HEK293 (cell line): Measurements from ENCODE around the gene GNAS-AS1.

Source experiments
- CTCF ChIA-PET: fragments of 350-600 bp; formaldehyde crosslinking; extraction: SDS; loops from one replicate; lab custom pipeline; 2021; ENCODE audit warnings: antibody characterized with exemption; lab: Yijun Ruan, JAX
- POLR2A ChIA-PET: fragments of 300-600 bp; formaldehyde crosslinking; extraction: SDS; loops from one replicate; lab custom pipeline; 2020; ENCODE audit warnings: antibody characterized with exemption, inconsistent platforms; lab: Yijun Ruan, JAX
- H3K27ac ChIP-seq: fragments of 200-500 bp; sonication (Bioruptor generic); 2 replicates; pipeline ENCODE4 v1.5.1; 2014; ENCODE audit warnings: low read depth, low read length, control low read depth, inconsistent platforms; ENCODE audit errors: extremely low read depth
- H3K36me3 ChIP-seq, 2 experiments: fragments of 200-500 bp in 1 of 2; sonication (Bioruptor generic) in 1 of 2; 1 replicate in 1 of 2; 2 replicates in 1 of 2; pipeline ENCODE4 v1.5.1; 2014 to 2017; ENCODE audit warnings: inconsistent platforms in 2 of 2, low read length in 2 of 2; ENCODE audit not compliant: control insufficient read depth in 2 of 2, insufficient read depth in 1 of 2
- H3K4me1 ChIP-seq: fragments of 200-500 bp; sonication (Bioruptor generic); 2 replicates; pipeline ENCODE4 v1.5.1; 2014; ENCODE audit warnings: mild to moderate bottlenecking, low read length, inconsistent platforms; ENCODE audit not compliant: control insufficient read depth, insufficient read depth
- H3K4me3 ChIP-seq: 2 replicates; pipeline ENCODE4 v1.5.1; 2011; ENCODE audit warnings: low read depth, mild to moderate bottlenecking, control low read depth, low read length, moderate library complexity
- H3K9me3 ChIP-seq: fragments of 200-500 bp; sonication (Bioruptor generic); 2 replicates; pipeline ENCODE4 v1.5.1; 2014; ENCODE audit warnings: low read depth, low read length, inconsistent platforms; ENCODE audit not compliant: control insufficient read depth, insufficient read depth
- MEIS1 ChIP-seq: sonication (generic); formaldehyde crosslinking; IDR thresholded peaks from 2 replicates; pipeline ENCODE4 v1.8.1; 2022; ENCODE audit warnings: missing genetic modification reagents, mild to moderate bottlenecking, borderline replicate concordance
- SETDB1 ChIP-seq: IDR thresholded peaks from one replicate; pipeline ENCODE4 v1.6.1; 2017; ENCODE audit warnings: mild to moderate bottlenecking, low read length, moderate library complexity, mixed read lengths; ENCODE audit not compliant: insufficient read length
- YY1 ChIP-seq: fragments of 450-650 bp; formaldehyde crosslinking; IDR thresholded peaks from 2 replicates; pipeline ENCODE4 v1.5.1; 2018; ENCODE audit warnings: missing biosample characterization, missing genetic modification characterization
- ZBTB8A ChIP-seq: fragments of 450-650 bp; formaldehyde crosslinking; IDR thresholded peaks from 2 replicates; pipeline ENCODE4 v1.5.1; 2016; ENCODE audit warnings: missing biosample characterization, missing genetic modification characterization
- ZNF121 ChIP-seq: fragments of 450-650 bp; formaldehyde crosslinking; IDR thresholded peaks from 2 replicates; pipeline ENCODE4 v1.5.1; 2016; ENCODE audit warnings: missing biosample characterization, missing genetic modification characterization
- ZNF266 ChIP-seq: fragments of 450-650 bp; formaldehyde crosslinking; IDR thresholded peaks from 2 replicates; pipeline ENCODE4 v1.5.1; 2016; ENCODE audit warnings: missing biosample characterization, missing genetic modification characterization, low read depth
- ZNF302 ChIP-seq: fragments of 450-650 bp; formaldehyde crosslinking; IDR thresholded peaks from 2 replicates; pipeline ENCODE4 v1.5.1; 2016; ENCODE audit warnings: missing biosample characterization, missing genetic modification characterization, low read depth
- ZNF311 ChIP-seq: fragments of 450-650 bp; formaldehyde crosslinking; IDR thresholded peaks from 2 replicates; pipeline ENCODE4 v1.5.1; 2017; ENCODE audit warnings: missing biosample characterization, missing genetic modification characterization, borderline replicate concordance
- ZNF433 ChIP-seq: fragments of 450-650 bp; formaldehyde crosslinking; IDR thresholded peaks from 2 replicates; pipeline ENCODE4 v1.5.1; 2016; ENCODE audit warnings: missing biosample characterization, missing genetic modification characterization, low read depth
- ZNF513 ChIP-seq: fragments of 450-650 bp; IDR thresholded peaks from 2 replicates; pipeline ENCODE4 v1.5.1; 2018; ENCODE audit warnings: missing biosample characterization, missing genetic modification characterization
- ZNF521 ChIP-seq: fragments of 450-650 bp; formaldehyde crosslinking; IDR thresholded peaks from 2 replicates; pipeline ENCODE4 v1.5.1; 2017; ENCODE audit warnings: missing biosample characterization, mild to moderate bottlenecking, missing genetic modification characterization
- ZNF530 ChIP-seq: fragments of 450-650 bp; formaldehyde crosslinking; IDR thresholded peaks from 2 replicates; pipeline ENCODE4 v1.5.1; 2016; ENCODE audit warnings: low read depth, missing biosample characterization, missing genetic modification characterization
- ZNF596 ChIP-seq: fragments of 450-650 bp; IDR thresholded peaks from 2 replicates; pipeline ENCODE4 v1.5.0; 2018; ENCODE audit warnings: missing biosample characterization, mild to moderate bottlenecking, missing genetic modification characterization, moderate library complexity
- ZNF664 ChIP-seq: fragments of 450-650 bp; formaldehyde crosslinking; IDR thresholded peaks from 2 replicates; pipeline ENCODE4 v1.5.1; 2016; ENCODE audit warnings: missing biosample characterization, missing genetic modification characterization
- ZNF670 ChIP-seq: fragments of 450-650 bp; formaldehyde crosslinking; IDR thresholded peaks from 2 replicates; pipeline ENCODE4 v1.5.1; 2016; ENCODE audit warnings: missing biosample characterization, missing genetic modification characterization, low read depth
- ZNF776 ChIP-seq: fragments of 450-650 bp; formaldehyde crosslinking; IDR thresholded peaks from 2 replicates; pipeline ENCODE4 v1.5.0; 2017; ENCODE audit warnings: missing biosample characterization, missing genetic modification characterization, borderline replicate concordance
- ZNF830 ChIP-seq: fragments of 450-650 bp; IDR thresholded peaks from 2 replicates; pipeline ENCODE4 v1.5.0; 2018; ENCODE audit warnings: missing biosample characterization, missing genetic modification characterization, low read depth, mild to moderate bottlenecking, moderate library complexity
- TF ChIP-seq, protein P1 (sequence below): fragments of 450-650 bp; formaldehyde crosslinking; IDR thresholded peaks from 2 replicates; pipeline ENCODE4 v1.5.1; 2016; ENCODE audit warnings: missing biosample characterization, missing genetic modification characterization
- TF ChIP-seq, protein P2 (sequence below): fragments of 450-650 bp; formaldehyde crosslinking; IDR thresholded peaks from 2 replicates; pipeline ENCODE4 v1.5.1; 2017; ENCODE audit warnings: missing biosample characterization, missing genetic modification characterization

GNAS-AS1 gene

DNA sequence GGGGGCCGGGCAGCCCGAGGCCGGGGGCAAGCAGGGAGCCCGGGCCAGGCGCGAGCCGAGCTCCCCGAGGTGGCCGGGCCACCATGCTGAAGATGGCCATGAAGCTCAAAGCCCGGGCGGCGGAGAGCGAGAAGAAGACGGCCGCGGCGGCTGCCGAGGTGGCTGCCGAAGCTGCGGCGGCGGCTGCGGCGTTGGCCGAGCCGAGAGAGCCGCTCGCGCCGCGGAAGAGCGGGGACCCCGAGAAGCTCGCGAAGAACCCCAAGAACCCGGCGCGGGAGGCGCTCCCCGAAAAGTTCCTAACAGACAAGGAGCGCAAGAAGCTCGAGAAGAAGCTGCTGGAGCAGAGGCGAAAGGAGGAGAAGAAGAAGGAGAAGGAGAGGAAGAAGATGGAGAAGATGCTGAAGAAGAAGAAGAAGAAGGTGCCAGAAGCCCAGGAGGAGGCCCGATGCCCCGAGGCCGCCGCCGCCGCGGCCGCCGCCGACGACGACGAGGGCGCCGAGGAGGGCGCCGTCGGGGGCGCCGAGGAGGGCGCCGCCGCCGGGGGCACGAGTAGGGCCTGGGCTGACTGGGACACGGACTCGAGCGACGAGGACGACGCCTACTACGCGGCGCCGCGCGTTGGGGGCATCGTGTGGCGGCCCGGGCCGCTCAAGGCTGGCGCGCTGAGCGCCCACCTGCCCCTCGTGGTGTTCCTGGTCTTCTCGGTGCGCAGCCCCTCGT, 39.3 kb upstream of the GNAS-AS1 start:
- H3K36me3 ChIP-seq: no peaks in the 10 kb centered on the region
- TF ChIP-seq ZNF433 (tag by site-specific recombination) (no peak), ZNF513 (tag by site-specific recombination) (peak; percentile 76), ZNF596 (tag by site-specific recombination) (no peak)
- TF ChIP-seq, protein P1, sequence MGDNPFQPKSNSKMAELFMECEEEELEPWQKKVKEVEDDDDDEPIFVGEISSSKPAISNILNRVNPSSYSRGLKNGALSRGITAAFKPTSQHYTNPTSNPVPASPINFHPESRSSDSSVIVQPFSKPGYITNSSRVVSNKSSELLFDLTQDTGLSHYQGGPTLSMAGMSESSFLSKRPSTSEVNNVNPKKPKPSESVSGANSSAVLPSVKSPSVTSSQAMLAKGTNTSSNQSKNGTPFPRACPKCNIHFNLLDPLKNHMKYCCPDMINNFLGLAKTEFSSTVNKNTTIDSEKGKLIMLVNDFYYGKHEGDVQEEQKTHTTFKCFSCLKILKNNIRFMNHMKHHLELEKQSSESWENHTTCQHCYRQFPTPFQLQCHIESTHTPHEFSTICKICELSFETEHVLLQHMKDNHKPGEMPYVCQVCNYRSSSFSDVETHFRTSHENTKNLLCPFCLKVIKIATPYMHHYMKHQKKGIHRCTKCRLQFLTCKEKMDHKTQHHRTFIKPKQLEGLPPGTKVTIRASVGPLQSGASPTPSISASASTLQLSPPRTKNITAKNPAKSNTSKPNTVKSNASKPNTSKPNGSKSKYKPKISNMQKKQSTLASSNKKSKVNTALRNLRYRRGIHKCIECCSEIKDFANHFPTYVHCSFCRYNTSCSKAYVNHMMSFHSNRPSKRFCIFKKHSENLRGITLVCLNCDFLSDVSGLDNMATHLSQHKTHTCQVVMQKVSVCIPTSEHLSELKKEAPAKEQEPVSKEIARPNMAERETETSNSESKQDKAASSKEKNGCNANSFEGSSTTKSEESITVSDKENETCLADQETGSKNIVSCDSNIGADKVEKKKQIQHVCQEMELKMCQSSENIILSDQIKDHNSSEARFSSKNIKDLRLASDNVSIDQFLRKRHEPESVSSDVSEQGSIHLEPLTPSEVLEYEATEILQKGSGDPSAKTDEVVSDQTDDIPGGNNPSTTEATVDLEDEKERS (tag by site-specific recombination): no peak
- peak overlapping the region; percentile 86 for H3K4me3 ChIP-seq
- peaks cover 11% of the 10 kb centered on the region for H3K4me1 ChIP-seq
- H3K27ac ChIP-seq: peak overlapping the region; percentile 97
- ChIA-PET POLR2A (interaction anchor here (1.7 to 2.0 kb wide), 3 partner anchors 18 to 239 kb away, joined by 6 to 12 read pairs (median 10); partner anchors contain the start of genes ATP5F1E and STX16), CTCF (no interaction called here)
- no peaks in the 10 kb centered on the region for H3K9me3 ChIP-seq

GRCh38 chr20:58889334-58889760, 38.6 kb upstream of the GNAS-AS1 start:
- ChIA-PET POLR2A (interaction anchor here (1.0 to 2.0 kb wide), 6 partner anchors 9 to 238 kb away, joined by 3 to 12 read pairs (median 6); partner anchors contain the start of genes ATP5F1E and STX16), CTCF (no interaction called here)
- Histone ChIP-seq H3K9me3 (no peaks in the 10 kb centered on the region), H3K36me3 (no peaks in the 10 kb centered on the region), H3K27ac (peak overlapping the region; percentile 97), H3K4me1 (peaks cover 9% of the 10 kb centered on the region), H3K4me3 (peak overlapping the region; percentile 86)
- TF ChIP-seq ZBTB8A (tag by site-specific recombination) (peak; percentile 6; the same call in 1 of the 2 replicates), YY1 (tag by site-specific recombination) (no peak)
- TF ChIP-seq, protein P1 (tag by site-specific recombination): no peak

DNA sequence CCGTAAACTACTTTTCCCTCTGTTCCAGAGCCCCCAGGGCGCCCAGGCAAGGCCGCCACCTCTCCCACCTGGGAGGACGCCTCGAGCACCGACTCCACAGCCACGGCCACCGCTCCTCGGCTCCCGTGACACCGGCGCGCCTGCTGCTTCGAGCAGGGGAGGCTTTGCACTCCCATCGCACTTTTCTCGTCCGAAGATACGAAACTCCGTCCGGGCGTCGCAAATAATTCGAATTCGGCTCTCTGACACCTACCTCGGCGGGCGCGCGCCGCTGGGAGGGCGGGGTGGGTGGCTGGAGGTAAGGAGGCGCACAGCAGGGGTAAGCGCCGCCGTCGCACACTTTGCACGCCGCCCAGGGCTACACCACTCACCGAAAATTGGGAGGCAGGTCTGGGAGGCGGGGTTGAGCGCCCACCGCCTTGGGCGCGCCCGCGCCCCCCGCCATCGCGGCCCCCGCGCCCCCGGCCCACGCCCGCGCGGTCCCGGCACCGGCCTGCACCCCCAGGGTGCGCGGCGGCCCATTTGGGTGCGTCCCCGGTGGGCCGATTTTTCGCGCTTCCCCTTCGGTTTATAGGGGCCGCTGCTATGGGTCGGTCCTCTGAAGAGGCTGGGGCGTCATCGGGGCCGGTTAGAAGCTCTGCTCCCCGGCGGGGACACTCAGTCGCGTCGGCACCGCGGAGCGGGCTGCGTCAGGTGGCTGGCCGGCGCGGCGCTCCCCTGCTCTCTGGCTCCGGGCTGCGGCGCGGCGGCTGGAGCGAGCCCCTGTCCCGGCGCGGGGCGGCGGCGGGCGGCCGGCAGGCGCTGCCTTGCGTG, 38.0 kb upstream of the GNAS-AS1 start:
- Histone ChIP-seq H3K4me1 (peaks cover 4% of the 10 kb centered on the region), H3K36me3 (no peaks in the 10 kb centered on the region), H3K9me3 (no peaks in the 10 kb centered on the region), H3K27ac (peak overlapping the region; percentile 97), H3K4me3 (peak overlapping the region; percentile 86)
- POLR2A ChIA-PET: interaction anchor here (1.0 to 2.0 kb wide), 6 partner anchors 9 to 238 kb away, joined by 3 to 12 read pairs (median 6); partner anchors contain the start of genes ATP5F1E and STX16
- CTCF ChIA-PET: no interaction called here
- TF ChIP-seq ZNF776 (no peak), MEIS1 (CRISPR knock-in tag) (no peak), ZNF830 (tag by site-specific recombination) (no peak), ZNF521 (no peak), ZNF302 (tag by site-specific recombination) (no peak), ZNF670 (tag by site-specific recombination) (no peak), ZNF311 (tag by site-specific recombination) (no peak), ZBTB8A (tag by site-specific recombination) (peak; percentile 66), ZNF664 (tag by site-specific recombination) (no peak), ZNF266 (tag by site-specific recombination) (no peak), ZNF530 (tag by site-specific recombination) (no peak), SETDB1 (no peak), ZNF121 (no peak)
- TF ChIP-seq, protein P2, sequence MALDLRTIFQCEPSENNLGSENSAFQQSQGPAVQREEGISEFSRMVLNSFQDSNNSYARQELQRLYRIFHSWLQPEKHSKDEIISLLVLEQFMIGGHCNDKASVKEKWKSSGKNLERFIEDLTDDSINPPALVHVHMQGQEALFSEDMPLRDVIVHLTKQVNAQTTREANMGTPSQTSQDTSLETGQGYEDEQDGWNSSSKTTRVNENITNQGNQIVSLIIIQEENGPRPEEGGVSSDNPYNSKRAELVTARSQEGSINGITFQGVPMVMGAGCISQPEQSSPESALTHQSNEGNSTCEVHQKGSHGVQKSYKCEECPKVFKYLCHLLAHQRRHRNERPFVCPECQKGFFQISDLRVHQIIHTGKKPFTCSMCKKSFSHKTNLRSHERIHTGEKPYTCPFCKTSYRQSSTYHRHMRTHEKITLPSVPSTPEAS (tag by site-specific recombination): no peak
